GM11168 (cell line): Measurements from ENCODE around the gene TXK.

Source experiments
- in situ Hi-C: fragments of 300-500 bp; cut with MboI; formaldehyde crosslinking; loops from one replicate; pipeline ENCODE4 v1.12.0; 2022; ENCODE audit warnings: low sequenced_read_pairs; ENCODE audit not compliant: unreplicated experiment

Gene TXK

DNA sequence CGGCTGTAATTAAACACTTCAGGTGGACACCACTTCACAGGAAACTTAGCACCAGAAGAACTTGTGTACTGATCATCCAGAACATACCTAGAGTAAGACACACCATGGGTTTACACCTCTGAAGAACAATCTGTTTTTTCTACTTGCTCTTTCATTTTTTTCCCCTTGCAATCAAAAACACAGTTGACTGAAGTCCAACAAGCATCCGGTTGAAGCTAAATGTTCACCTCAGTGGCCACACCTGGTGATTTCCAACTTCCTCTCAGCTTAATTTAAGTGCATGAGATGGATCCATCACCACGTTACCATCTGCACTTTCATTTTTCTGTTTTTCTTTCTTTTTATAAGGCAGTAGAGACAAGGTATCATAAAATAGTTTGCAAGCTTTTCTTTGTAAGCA lies 4.9 kb upstream of the TXK start:
- in situ Hi-C loops, result loop anchor here (10.0 kb wide), 1 partner anchor 626 kb away; no protein-coding TSS in a partner anchor

GRCh38 chr4:48138511-48138910 lies 4.5 kb upstream of the TXK start:
- in situ Hi-C loops, result loop anchor here (10.0 kb wide), 1 partner anchor 626 kb away; no protein-coding TSS in a partner anchor

- in situ Hi-C loops, result loop anchor here (10.0 kb wide), 1 partner anchor 627 kb away; no protein-coding TSS in a partner anchor
These were observed 3.8 kb upstream of the TXK start for GRCh38 chr4:48137846-48138245.

- in situ Hi-C loops, result loop anchor here (10.0 kb wide), 1 partner anchor 631 kb away; no protein-coding TSS in a partner anchor
These were observed 381 bp downstream of the TXK start for GRCh38 chr4:48133669-48134068.

- in situ Hi-C loops, result loop anchor here (10.0 kb wide), 1 partner anchor 633 kb away; no protein-coding TSS in a partner anchor
These were observed 2.3 kb downstream of the TXK start for GRCh38 chr4:48131736-48132135.

DNA sequence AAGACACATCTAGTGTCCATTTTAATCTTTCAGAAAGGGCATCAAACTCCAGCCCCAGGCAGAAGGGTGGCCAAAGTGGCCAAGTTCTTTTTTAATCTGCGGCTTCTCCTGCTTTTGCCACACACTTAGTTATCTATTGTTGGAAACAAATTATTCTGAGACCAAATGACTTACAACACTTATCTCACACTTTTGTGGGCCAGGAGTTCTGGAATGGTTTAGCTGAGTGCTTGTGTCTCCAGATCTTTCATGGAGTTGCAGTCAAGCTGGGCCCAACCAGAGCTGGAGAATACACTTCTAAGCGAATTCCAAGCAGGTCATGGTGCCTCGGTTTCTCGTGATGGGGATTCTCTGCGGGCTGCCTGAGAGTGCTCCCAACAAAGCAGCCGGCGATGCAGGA lies 4.0 kb downstream of the TXK start:
- in situ Hi-C loops, result loop anchor here (10.0 kb wide), 1 partner anchor 635 kb away; no protein-coding TSS in a partner anchor

DNA sequence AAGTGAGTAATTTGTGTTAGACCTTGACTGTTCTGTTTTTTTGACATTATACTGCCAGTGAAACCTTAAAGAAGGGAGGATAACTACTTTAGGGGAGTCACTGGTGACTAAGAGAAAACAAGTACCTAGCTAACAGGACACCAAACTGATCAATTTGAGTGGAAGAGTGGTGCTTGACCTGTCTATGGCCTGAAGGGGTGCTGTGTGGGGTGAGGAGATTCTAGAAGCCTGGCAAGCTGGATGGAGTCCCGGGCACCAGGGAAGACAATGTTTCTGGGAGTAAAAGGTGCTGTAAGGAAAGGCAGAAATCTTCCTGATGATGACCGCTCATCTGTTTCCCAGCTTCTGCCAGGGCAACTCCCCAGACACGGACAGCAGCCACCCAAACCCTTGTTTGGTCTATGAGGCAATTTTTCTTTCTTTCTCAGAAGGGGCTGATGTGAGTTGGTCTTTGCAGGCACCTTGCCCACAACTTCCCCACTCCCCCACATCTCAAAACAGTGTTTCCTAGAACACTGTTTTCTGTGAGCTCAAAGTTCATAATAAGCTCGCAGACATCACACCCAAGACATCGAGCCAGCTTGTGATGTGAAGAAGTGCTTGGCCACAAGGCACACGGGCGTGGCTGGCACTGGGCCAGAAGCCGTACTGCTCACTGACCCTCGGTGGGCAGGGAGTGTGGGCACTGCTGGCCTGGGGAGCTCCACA lies 4.6 kb downstream of the TXK start:
- in situ Hi-C loops, result loop anchor here (10.0 kb wide), 1 partner anchor 635 kb away; no protein-coding TSS in a partner anchor

GRCh38 chr4:48127682-48128404 lies 6.2 kb downstream of the TXK start:
- in situ Hi-C loops, result no loop called here

GRCh38 chr4:48127231-48127630 lies 6.8 kb downstream of the TXK start:
- in situ Hi-C loops, result no loop called here

DNA sequence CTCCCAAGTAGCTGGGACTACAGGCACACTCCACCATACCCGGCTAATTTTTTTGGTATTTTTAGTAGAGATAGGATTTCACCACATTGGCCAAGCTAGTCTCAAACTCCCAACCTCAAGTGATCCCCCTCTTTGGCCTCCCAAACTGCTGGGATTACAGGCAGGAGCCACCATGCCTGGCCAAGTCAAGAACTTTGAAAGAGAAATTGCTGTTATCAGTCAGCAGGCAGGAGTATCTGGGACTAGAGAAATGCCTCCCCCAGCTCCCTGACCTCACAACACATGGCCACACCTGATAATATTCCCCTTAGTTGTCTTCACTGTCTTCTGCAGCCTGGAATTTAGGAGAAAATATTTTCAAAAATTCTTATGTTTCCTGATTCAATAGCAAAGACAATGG lies 7.4 kb downstream of the TXK start:
- in situ Hi-C loops, result no loop called here

GRCh38 chr4:48124870-48125269 lies 9.2 kb downstream of the TXK start:
- in situ Hi-C loops, result no loop called here

GRCh38 chr4:48122756-48123155 lies 11.3 kb downstream of the TXK start:
- in situ Hi-C loops, result no loop called here

DNA sequence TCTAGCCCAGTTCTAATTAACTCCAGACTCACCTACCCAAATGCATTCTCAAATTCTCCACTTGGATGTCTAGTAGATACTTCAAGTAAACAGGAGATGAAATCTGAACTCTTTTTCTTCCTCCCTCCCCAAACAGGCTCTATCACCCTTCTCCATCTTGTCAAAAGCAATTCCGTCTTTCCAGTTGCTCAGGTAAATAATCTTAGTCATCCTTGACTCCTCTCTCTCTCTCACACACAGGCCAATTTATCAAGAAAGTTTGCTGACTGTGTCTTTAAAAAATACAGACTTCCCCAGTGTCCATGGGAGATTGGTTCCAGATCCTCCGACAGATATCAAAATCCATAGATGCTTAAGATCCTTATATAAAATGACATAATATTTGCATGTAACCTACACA lies 12.9 kb downstream of the TXK start:
- in situ Hi-C loops, result no loop called here

DNA sequence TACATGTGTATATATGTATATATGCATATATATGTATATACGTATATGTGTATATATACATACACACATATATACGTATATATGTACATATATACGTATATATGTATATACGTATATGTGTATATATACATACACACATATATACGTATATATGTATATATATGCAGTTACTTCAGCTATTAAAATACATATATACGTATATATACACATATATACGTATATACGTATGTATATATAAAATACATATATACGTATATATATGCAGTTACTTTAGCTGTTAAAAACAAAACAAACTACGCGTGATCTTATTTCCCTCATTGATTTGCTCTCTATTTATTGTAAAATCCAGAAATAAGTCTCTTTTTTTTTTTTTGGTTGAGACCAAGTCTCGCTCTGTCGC lies 13.9 kb downstream of the TXK start:
- in situ Hi-C loops, result no loop called here

GRCh38 chr4:48119646-48120045 lies 14.4 kb downstream of the TXK start:
- in situ Hi-C loops, result loop anchor here (10.0 kb wide), 1 partner anchor 155 kb away; no protein-coding TSS in a partner anchor

DNA sequence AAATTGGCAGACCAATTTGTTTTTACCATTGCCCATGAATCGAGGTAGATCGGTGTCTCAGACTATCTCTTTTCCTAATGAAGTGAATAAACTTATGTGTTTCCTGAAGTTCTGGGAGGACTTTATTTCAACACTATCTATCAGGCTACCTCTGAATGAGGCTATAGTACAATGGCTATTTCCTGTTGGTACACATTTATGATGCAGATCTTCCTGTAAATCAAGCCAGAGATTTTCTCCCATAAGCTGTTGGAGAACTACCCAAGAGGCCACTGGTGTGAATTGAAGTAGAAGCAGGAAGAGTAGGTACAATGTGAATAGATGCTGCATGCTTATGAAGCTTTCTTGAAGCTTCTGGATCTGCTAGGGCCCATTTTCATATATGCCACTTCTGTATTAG lies 16.0 kb downstream of the TXK start:
- in situ Hi-C loops, result loop anchor here (10.0 kb wide), 1 partner anchor 157 kb away; no protein-coding TSS in a partner anchor

- in situ Hi-C loops, result loop anchor here (10.0 kb wide), 1 partner anchor 158 kb away; no protein-coding TSS in a partner anchor
These were observed 17.5 kb downstream of the TXK start for GRCh38 chr4:48116582-48116981.

- in situ Hi-C loops, result loop anchor here (10.0 kb wide), 1 partner anchor 160 kb away; no protein-coding TSS in a partner anchor
These were observed 19.6 kb downstream of the TXK start for GRCh38 chr4:48114412-48114811.

GRCh38 chr4:48112017-48112667 lies 21.9 kb downstream of the TXK start:
- in situ Hi-C loops, result loop anchor here (10.0 kb wide), 1 partner anchor 163 kb away; no protein-coding TSS in a partner anchor

DNA sequence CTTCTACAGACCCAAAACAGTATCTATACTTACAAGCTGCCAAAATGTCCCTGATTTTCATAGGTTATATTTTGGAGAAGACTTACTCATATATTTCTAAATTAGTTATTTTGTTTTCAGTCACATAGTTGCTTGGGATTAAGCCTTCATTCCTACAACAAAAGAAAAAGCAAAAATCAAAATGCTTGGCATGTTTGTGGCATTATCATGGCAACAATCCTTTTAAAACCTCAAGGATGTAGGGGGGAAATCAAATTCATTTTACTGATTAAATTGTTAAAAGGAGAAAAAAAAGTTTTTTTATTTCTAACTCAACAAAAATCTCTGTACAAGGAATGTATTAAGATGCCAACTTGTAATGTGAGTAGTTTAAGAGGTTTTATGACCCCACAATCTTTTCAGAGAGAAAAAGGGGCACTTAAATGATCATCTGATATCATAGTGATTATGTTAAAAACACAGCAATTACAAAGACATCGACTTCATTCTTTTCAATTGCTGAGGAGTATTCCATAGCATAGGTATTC lies 23.5 kb downstream of the TXK start:
- in situ Hi-C loops, result loop anchor here (10.0 kb wide), 1 partner anchor 164 kb away; no protein-coding TSS in a partner anchor
